ENCODE data around the gene TMEM145. TPM values are rescaled to one million over a fixed set of nuclear protein-coding genes. Genes with fewer than 3 reads are reported as not detected.

Gene TMEM145
- total RNA-seq, 1 experiment from 2014 or later = not detected

DNA sequence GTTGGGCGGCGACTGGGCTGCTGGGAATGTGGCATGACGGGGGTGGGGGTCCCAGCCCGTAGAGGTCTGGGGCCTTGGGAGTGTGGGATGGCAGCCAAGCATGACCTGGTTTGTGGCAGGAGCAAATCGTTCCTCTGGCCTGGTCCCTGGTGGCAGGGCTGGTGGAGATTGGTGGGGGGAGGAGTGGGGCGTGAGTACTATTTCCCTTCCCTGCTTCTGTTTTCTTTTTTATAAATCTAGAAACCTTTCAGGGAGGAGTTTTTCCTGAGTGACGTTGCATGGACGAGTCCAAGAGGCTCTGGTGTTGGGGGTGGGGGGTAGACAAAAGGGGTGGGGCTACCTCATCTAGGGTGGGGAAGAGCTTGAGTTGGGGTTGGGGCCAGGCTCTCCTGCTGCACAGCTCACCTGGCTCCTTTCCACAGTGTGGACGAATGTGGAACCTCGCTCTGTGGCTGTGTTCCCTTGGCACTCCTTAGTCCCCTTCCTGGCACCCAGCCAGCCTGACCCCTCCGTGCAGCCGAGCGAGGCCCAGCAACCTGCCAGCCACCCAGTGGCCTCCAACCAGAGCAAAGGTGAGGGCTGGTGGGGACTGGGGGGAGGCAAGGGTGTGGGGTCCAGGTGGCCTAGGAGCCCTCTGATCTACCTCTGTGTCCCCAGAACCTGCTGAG lies 26.6 kb upstream of the TMEM145 start:
- no peak for DNase-seq (ENCODE audit: low read depth)
- in situ Hi-C loops (cut with HindIII; ENCODE audit: low pct_unique_long_range_greater_than_20kb, low sequenced_read_pairs) = no loop called here

DNA sequence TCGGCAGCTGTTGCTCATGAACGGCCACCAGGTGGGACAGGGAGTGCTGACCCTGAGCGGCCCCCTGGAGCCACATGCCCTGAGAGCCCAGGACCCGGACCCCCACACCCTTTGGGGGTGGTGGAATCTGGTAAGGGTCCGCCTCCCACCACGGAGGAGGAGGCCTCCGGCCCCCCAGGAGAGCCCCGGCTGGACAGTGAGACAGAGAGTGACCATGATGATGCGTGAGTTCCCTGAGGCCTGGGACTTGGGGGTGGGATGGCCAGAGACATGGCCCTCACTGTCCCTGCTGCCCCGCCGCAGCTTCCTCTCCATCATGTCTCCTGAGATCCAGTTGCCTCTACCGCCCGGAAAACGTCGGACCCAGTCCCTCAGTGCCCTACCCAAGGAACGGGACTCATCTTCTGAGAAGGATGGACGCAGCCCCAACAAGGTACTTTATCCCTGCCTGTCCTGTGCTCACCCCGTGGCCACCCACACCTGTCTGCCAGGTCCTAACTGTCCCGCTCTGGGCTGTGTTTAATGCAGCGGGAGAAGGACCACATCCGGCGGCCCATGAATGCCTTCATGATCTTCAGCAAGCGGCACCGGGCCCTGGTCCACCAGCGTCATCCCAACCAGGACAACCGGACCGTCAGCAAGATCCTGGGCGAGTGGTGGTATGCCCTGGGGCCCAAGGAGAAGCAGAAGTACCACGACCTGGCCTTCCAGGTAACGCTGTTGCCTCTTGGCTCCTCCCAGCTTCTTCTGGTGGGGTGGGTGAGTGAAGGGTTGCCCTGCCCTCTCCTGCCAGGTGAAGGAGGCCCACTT lies 25.9 kb upstream of the TMEM145 start:
- DNase-seq (ENCODE audit: low read depth) = no peak
- in situ Hi-C loops (cut with HindIII; ENCODE audit: low pct_unique_long_range_greater_than_20kb, low sequenced_read_pairs) = no loop called here

DNA sequence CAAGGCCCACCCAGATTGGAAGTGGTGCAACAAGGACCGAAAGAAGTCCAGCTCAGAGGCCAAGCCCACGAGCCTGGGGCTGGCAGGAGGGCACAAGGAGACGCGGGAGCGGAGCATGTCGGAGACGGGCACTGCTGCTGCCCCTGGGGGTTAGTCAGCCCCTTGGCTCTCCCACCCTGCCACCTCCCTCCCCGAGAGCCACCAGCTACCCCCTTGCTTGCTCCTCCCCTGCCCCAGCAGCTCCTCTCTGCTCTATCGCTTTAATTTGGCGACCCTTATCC lies 25.3 kb upstream of the TMEM145 start:
- in situ Hi-C loops (cut with HindIII; ENCODE audit: low pct_unique_long_range_greater_than_20kb, low sequenced_read_pairs) = no loop called here
- no peak for DNase-seq (ENCODE audit: low read depth)

DNA sequence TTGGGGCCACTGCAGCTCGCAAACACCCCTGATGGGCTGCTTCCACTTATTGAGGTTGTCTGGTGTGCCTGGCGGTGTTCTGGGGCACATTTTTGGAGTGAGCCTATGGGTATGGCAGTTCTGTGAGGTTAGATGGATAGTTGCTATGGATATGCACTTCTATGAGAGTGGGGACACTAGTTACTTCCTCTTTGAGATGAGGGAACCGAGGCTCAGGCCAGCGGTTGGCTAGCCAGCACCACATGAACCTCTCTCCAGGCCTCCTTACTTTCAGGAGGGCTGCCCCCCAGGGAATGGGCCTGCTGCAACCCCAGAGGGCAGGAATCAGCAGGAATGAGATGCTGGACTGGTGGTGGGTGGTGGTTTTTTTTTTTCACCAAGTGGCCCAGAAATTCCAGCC lies 24.7 kb upstream of the TMEM145 start:
- DNase-seq (ENCODE audit: low read depth) = no peak
- in situ Hi-C loops (cut with HindIII; ENCODE audit: low pct_unique_long_range_greater_than_20kb, low sequenced_read_pairs) = no loop called here

DNA sequence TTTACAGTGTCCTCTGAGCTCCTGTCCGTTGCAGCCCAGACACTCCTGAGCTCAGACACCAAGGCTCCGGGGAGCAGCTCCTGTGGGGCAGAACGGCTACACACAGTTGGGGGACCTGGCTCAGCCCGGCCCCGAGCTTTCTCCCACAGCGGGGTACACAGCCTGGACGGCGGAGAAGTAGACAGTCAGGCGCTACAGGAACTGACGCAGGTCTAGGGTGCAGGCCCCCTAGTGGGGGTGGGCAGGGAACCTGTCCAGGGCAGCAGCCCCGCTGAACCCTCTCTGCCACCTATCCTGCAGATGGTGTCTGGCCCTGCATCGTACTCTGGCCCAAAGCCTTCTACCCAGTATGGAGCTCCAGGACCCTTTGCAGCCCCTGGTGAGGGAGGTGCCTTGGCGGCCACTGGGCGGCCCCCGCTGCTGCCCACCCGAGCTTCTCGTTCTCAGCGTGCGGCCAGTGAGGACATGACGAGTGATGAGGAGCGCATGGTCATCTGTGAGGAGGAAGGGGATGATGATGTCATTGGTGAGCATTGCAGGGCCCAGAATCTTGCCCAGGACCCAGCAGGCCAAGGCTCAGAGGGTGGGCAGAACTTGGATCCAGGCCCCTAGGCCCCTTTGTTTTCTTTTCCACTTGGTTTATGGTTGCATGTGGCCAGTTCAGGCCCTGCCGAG lies 24.1 kb upstream of the TMEM145 start:
- in situ Hi-C loops (cut with HindIII; ENCODE audit: low pct_unique_long_range_greater_than_20kb, low sequenced_read_pairs) = no loop called here
- DNase-seq (ENCODE audit: low read depth) = no peak

DNA sequence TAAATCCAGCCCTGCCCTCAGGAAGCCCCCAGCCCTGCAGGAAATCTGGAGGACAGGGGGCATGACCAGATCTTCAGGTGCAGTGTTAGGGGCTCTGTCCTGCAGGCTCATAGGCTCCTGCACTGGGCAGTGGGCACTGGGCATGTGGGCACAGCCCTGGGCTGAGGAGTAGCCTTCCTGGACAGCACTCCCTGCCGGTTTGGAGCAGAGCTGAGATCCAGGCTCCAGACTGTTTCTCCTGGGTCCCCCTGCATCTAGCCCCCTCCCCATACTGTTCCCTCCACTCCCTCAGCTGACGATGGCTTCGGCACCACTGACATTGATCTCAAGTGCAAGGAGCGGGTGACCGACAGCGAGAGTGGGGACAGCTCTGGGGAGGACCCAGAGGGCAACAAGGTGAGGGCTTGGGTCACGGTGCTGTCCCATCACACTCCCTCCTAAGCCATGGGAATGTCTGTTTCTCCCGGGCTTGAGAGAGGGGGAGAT lies 23.5 kb upstream of the TMEM145 start:
- DNase-seq (ENCODE audit: low read depth) = no peak
- in situ Hi-C loops (cut with HindIII; ENCODE audit: low pct_unique_long_range_greater_than_20kb, low sequenced_read_pairs) = no loop called here

DNA sequence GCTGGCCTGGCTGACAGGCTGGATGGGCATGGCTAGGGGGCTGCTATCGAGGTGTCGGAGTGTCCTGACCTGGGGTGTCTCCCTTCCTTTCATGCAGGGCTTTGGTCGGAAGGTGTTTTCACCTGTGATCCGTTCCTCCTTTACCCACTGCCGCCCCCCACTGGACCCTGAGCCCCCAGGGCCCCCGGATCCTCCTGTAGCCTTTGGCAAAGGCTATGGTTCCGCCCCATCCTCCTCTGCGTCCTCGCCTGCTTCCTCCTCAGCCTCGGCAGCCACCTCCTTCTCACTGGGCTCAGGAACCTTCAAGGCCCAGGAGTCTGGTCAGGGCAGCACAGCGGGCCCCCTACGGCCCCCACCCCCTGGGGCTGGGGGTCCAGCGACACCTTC lies 23.0 kb upstream of the TMEM145 start:
- in situ Hi-C loops (cut with HindIII; ENCODE audit: low pct_unique_long_range_greater_than_20kb, low sequenced_read_pairs) = no loop called here
- no peak for DNase-seq (ENCODE audit: low read depth)

DNA sequence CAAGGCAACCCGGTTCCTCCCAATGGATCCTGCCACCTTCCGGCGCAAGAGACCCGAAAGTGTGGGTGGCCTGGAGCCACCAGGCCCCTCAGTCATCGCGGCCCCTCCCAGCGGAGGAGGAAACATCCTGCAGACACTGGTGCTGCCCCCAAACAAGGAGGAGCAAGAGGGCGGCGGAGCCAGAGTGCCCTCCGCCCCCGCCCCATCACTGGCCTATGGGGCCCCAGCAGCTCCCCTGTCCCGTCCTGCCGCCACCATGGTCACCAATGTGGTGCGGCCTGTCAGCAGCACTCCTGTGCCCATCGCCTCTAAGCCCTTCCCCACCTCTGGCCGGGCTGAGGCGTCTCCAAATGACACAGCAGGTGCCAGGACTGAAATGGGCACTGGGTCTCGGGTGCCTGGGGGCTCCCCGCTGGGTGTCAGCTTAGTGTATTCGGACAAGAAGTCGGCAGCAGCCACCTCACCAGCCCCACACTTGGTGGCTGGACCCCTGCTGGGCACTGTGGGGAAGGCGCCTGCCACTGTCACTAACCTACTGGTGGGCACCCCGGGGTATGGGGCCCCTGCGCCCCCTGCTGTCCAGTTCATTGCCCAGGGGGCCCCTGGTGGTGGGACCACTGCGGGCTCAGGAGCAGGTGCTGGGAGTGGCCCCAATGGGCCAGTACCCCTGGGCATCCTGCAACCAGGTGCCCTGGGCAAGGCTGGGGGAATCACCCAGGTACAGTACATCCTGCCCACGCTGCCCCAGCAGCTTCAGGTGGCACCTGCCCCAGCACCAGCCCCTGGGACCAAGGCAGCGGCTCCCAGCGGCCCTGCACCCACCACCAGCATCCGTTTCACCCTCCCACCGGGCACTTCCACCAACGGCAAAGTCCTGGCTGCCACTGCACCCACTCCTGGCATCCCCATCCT lies 22.3 kb upstream of the TMEM145 start:
- in situ Hi-C loops (cut with HindIII; ENCODE audit: low pct_unique_long_range_greater_than_20kb, low sequenced_read_pairs) = no loop called here

DNA sequence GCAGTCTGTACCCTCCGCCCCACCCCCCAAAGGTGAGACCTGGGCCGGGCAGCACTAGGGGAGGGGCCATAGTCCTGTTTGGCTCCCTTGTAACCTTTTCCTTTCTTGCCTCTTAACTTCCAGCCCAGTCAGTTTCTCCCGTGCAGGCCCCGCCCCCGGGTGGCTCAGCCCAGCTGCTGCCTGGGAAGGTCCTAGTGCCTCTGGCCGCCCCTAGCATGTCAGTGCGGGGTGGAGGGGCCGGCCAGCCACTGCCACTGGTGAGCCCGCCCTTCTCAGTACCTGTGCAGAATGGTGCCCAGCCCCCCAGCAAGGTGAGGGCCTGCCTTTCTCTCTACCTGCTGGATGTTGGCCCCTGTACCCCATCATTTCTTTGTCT lies 21.7 kb upstream of the TMEM145 start:
- DNase-seq (ENCODE audit: low read depth) = no peak
- in situ Hi-C loops (cut with HindIII; ENCODE audit: low pct_unique_long_range_greater_than_20kb, low sequenced_read_pairs) = no loop called here

More for the DNA sequence above, 22.3 kb upstream of the TMEM145 start:
- DNase-seq (ENCODE audit: low read depth) = no peak

DNA sequence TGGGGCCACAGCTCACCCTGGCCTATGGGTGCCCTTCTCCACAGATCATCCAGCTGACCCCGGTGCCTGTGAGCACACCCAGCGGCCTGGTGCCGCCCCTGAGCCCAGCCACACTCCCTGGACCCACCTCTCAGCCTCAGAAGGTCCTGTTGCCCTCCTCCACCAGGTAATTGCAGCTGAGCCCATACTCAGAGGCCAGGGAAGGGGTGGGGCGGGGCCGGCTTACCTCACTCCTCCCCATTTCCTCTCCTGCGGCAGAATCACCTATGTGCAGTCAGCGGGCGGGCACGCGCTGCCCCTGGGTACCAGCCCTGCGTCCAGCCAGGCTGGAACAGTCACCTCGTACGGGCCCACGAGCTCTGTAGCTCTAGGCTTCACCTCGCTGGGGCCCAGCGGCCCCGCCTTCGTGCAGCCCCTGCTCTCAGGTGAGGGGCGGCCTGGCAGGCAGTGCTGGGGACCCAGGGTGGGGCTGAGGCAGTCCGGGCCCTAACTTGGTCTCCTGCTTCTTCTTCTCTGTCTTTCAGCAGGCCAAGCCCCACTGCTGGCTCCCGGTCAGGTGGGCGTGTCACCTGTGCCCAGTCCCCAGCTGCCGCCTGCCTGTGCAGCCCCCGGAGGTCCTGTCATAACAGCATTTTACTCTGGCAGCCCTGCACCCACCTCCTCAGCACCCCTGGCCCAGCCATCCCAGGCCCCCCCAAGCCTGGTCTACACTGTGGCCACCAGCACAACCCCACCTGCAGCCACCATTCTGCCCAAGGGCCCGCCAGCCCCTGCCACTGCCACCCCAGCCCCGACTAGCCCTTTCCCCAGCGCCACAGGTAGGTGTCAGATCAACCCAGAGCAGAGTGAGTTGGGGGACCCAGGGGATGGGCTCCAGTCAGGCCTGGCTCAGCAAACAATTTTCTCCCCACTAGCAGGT lies 20.8 kb upstream of the TMEM145 start:
- in situ Hi-C loops (cut with HindIII; ENCODE audit: low pct_unique_long_range_greater_than_20kb, low sequenced_read_pairs) = no loop called here
- no peak for DNase-seq (ENCODE audit: low read depth)

DNA sequence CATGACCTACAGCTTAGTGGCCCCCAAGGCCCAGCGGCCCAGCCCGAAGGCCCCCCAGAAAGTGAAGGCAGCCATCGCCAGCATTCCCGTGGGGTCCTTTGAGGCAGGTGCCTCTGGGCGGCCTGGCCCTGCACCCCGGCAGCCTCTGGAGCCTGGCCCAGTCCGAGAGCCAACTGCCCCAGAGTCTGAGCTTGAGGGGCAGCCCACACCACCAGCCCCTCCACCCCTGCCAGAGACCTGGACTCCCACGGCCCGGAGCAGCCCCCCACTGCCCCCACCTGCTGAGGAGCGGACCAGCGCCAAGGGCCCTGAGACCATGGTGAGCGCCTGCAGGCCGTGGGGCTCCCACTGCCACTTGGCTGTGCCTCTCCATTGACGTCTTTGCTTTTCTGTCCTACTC lies 20.1 kb upstream of the TMEM145 start:
- in situ Hi-C loops (cut with HindIII; ENCODE audit: low pct_unique_long_range_greater_than_20kb, low sequenced_read_pairs) = no loop called here
- no peak for DNase-seq (ENCODE audit: low read depth)

DNA sequence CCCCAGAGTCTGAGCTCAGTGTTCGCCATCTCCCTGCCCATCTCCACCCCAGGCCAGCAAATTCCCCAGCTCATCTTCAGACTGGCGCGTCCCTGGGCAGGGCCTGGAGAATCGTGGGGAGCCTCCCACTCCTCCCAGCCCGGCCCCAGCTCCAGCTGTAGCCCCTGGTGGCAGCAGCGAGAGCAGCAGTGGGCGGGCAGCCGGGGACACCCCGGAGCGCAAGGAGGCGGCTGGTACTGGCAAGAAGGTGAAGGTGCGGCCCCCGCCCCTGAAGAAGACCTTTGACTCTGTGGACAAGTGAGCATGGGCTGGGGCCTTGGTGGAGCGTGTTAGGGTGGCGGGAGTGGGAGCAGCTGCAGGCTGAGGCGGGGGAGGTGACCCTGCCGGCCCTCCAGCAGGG lies 19.6 kb upstream of the TMEM145 start:
- in situ Hi-C loops (cut with HindIII; ENCODE audit: low pct_unique_long_range_greater_than_20kb, low sequenced_read_pairs) = no loop called here
- DNase-seq (ENCODE audit: low read depth) = no peak

DNA sequence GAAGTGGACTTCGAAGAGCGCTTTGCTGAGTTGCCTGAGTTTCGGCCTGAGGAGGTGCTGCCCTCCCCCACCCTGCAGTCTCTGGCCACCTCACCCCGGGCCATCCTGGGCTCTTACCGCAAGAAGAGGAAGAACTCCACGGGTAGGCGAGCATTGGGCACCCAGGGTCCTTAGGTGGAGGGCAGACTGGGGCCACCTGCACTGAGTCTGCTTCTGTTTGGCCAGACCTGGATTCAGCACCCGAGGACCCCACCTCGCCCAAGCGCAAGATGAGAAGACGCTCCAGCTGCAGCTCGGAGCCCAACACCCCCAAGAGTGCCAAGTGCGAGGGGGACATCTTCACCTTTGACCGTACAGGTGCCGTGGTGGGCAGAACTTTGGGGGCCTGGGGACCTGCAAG lies 19.2 kb upstream of the TMEM145 start:
- in situ Hi-C loops (cut with HindIII; ENCODE audit: low pct_unique_long_range_greater_than_20kb, low sequenced_read_pairs) = no loop called here
- no peak for DNase-seq (ENCODE audit: low read depth)

DNA sequence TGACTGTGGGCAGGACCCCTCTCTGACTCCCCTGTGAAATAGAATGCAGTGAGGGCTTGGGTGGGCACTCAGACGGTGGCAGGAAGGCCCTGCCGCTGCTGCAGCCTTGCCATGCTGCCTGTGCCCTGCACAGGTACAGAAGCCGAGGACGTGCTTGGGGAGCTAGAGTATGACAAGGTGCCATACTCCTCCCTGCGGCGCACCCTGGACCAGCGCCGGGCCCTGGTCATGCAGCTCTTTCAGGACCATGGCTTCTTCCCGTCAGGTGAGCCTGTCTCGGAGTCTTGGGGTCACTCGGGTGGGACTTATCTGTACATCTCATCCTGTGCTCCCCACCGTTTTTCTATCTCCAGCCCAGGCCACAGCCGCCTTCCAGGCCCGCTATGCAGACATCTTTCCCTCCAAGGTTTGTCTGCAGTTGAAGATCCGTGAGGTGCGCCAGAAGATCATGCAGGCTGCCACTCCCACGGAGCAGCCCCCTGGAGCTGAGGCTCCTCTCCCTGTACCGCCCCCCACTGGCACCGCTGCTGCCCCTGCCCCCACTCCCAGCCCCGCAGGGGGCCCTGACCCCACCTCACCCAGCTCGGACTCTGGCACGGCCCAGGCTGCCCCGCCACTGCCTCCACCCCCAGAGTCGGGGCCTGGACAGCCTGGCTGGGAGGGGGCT lies 18.5 kb upstream of the TMEM145 start:
- DNase-seq (ENCODE audit: low read depth) = no peak
- in situ Hi-C loops (cut with HindIII; ENCODE audit: low pct_unique_long_range_greater_than_20kb, low sequenced_read_pairs) = no loop called here

DNA sequence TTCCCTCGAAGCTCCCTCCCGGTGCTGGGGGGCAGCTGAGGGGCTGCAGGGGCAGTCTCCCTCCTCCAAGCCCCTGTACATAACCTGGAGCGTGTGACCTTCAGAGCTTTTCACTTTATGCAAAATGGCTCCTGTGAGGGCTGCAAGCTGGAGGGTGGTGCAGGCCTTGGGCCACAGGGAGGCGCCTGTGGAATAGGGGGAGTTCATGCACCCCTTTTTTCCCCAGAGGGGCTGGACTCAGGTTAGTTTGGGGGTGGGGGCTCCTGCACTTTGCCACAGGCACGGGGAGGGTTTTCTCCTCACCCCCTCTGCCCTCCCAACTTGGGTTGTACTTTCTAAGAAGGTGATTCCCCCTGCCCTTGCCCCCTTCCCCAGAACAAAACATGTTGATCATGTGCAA lies 17.8 kb upstream of the TMEM145 start:
- no peak for DNase-seq (ENCODE audit: low read depth)
- in situ Hi-C loops (cut with HindIII; ENCODE audit: low pct_unique_long_range_greater_than_20kb, low sequenced_read_pairs) = no loop called here

DNA sequence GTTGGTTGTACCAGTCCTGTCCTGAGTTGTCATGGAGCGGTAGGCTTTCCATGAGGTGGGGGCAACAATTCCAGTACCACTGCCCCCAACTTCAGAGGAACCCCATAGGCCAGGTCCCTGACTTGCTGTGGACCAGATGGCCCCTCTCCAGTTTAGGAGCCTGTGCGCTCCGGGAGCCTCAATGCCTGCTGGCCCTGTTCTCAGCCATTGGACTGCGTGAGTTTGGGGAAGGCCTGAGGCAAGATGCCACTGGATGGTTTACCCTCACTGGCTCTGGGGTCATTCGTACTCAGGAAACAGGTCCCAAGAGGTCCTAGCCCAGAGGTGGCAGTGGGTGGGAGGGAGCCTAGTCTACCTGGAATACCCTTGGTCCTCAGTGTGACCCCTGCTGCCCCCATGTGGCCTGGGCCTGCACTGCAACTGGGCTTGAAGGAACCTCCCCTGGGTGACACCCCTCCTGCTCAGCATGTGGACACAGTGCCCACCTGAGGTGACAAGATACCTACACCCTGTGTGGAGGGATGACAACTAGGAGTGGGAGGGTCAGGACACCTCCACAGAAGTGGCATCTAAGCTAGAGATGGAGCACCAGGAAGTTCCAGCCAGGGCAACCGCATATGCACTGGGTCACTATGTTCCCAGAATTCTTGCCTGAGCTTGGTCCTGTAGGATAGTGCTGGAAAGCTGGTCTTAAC lies 17.1 kb upstream of the TMEM145 start:
- DNase-seq (ENCODE audit: low read depth) = peak; percentile 69
- in situ Hi-C loops (cut with HindIII; ENCODE audit: low pct_unique_long_range_greater_than_20kb, low sequenced_read_pairs) = no loop called here

DNA sequence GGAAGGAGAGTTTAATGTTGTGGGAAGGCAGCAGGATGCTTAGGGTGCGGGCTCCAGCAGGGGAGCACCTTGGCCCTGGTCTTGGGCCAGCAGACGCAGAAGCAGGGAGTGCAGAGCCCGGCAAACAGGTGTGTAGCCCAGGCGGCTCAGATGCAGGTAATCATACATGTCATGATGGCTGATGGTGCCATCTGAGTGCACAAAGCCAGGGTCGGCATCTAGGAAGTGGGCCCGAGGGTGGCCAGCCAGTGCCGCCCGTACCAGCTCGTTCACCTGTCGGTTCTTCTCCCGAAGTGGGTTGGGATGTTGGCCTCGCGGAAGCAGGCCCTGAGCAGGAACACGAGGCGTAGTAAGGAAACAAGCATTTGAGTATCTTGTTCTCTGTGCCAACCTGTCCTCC lies 16.1 kb upstream of the TMEM145 start:
- in situ Hi-C loops (cut with HindIII; ENCODE audit: low pct_unique_long_range_greater_than_20kb, low sequenced_read_pairs) = no loop called here
- no peak for DNase-seq (ENCODE audit: low read depth)

Data from Caki2 (cell line).